Heart left ventricle (tissue), 16 donors: ENCODE data around the gene GALNTL6. TPM values are rescaled to one million over a fixed set of nuclear protein-coding genes. Genes with fewer than 3 reads are reported as not detected.

Source experiments
- ATAC-seq, 4 donors: fragments of 200-7000 bp; cut with Tn5 transposase; one replicate each; pipeline ENCODE4 v1.9.1; 2020 to 2022; ENCODE audit warnings: moderate library complexity in 4 of 4, mild to moderate bottlenecking in 3 of 4, moderate number of reproducible peaks in 1 of 4
- DNase-seq, 5 donors: peaks; one replicate each; pipeline ENCODE4 v3.0.0-alpha.2; 2020
- H3K27ac ChIP-seq, 12 donors: fragments of 200-600 bp; sonication (generic) in 4 of 12; one replicate each; pipeline versions ENCODE4 v1.5.0 to v1.8.0; 2016 to 2022; ENCODE audit warnings: mild to moderate bottlenecking in 2 of 12
- H3K27me3 ChIP-seq, 9 donors: fragments of 200-600 bp; sonication (generic) in 2 of 9; one replicate each; pipeline versions ENCODE4 v1.5.1 to v1.8.0; 2016 to 2022; ENCODE audit warnings: mild to moderate bottlenecking in 3 of 9
- H3K36me3 ChIP-seq, 9 donors: fragments of 200-600 bp; sonication (generic) in 2 of 9; one replicate each; pipeline versions ENCODE4 v1.5.0 to v1.8.0; 2018 to 2022; ENCODE audit warnings: mild to moderate bottlenecking in 2 of 9
- H3K4me1 ChIP-seq, 12 donors: fragments of 200-600 bp; sonication (generic) in 4 of 12; one replicate each; pipeline versions ENCODE4 v1.5.0 to v1.8.0; 2016 to 2022; ENCODE audit warnings: mild to moderate bottlenecking in 3 of 12
- H3K4me3 ChIP-seq, 12 donors: fragments of 200-600 bp; sonication (generic) in 4 of 12; one replicate each; pipeline versions ENCODE4 v1.5.0 to v1.8.0; 2017 to 2022; ENCODE audit warnings: mild to moderate bottlenecking in 9 of 12, moderate library complexity in 4 of 12
- H3K9me3 ChIP-seq, 12 donors: fragments of 200-600 bp; sonication (generic) in 4 of 12; one replicate each; pipeline versions ENCODE4 v1.5.0 to v1.8.0; 2016 to 2022; ENCODE audit warnings: mild to moderate bottlenecking in 1 of 12
- POLR2A ChIP-seq, 2 donors: fragments of 450-650 bp; IDR thresholded peaks; one replicate each; pipeline ENCODE4 v1.6.1; 2017; ENCODE audit warnings: antibody characterized with exemption in 2 of 2, mild to moderate bottlenecking in 2 of 2, moderate library complexity in 2 of 2
- WGBS, 4 donors: extraction: QIAGEN DNeasy Blood & Tissue Kit in 2 of 4; methylation state at CpG; one replicate each; pipeline versions ENCODE4 v1.1.5 to v1.1.7; 2013 to 2018; 5-methylcytosine and 5-hydroxymethylcytosine counted together
- intact Hi-C, 10 donors: fragments of 100-400 bp; cut with DNase I; formaldehyde crosslinking; loops; one replicate each; pipeline versions ENCODE4 v1.11.1 to v1.14.2; 2022
- polyA plus RNA-seq, 2 donors: library from polyadenylated mRNA; stranded (reverse); fragments of 200-250 nt; gene quantifications; one replicate each; pipeline ENCODE4 v1.2.3, GENCODE V29; 2013
- total RNA-seq, 9 donors: library from RNA; depleted of rRNA in 2 of 9; stranded (reverse); fragments of >200 nt in 2 of 9; fragmentation: NEBNext Ultra II Directional in 3 of 9; extraction: Animal tissue kit (Norgen Biotek cat#: 25700) in 3 of 9; gene quantifications; one replicate each; pipeline versions ENCODE4 v1.1.0 to v1.2.4, GENCODE V29; 2016 to 2023
- TF ChIP-seq, protein P1 (sequence below), 12 donors: fragments of 200-600 bp; sonication (generic) in 4 of 12; IDR thresholded peaks; one replicate each; pipeline versions ENCODE4 v1.5.0 to v1.8.0; 2018 to 2022; ENCODE audit warnings: antibody characterized with exemption in 12 of 12, mild to moderate bottlenecking in 5 of 12
- donor health status: ischemic (EF 13 %, LVEDD 7.1; RV severe dilation, severe dysfunction).
- donor health status: healthy with polysubstance abuse.
- donor health status: DM: no; HTN: yes; CAD: no.
- donor health status: DM: no; HTN: no; CAD: no.
- donor health status: ischemic (EF 25% LVEDD 6.9; RV normal size, moderate dysfunction).
- donor health status: ischemic (EF 25% LVEDD 5.7; RV mildly dilated, moderate dysfunction).
- donor health status: healthy.
- donor health status: DM: yes; HTN: yes; CAD: no.
- donor health status: ischemic (EF 35%, LVEDD 5.7; RV mildly dilated, moderate dysfunction).
- donor health status: nonischemic (EF 11% LVEDD 7.7; RV severe dilation, severe dysfunction).
- donor health status: DM: yes; HTN: yes; CAD: no.
- donor health status: PGD.
- donor health status: ischemic (EF 29% LVEDD 5.4; RV normal size, mild dysfunction).
- donor health status: nonischemic (EF 23%, LVEDD 6.1; RV moderate dilation, normal function).

The GALNTL6 gene
- total and polyA plus RNA-seq, 11 donors: 0.33 to 0.52 TPM; not detected in 9

DNA sequence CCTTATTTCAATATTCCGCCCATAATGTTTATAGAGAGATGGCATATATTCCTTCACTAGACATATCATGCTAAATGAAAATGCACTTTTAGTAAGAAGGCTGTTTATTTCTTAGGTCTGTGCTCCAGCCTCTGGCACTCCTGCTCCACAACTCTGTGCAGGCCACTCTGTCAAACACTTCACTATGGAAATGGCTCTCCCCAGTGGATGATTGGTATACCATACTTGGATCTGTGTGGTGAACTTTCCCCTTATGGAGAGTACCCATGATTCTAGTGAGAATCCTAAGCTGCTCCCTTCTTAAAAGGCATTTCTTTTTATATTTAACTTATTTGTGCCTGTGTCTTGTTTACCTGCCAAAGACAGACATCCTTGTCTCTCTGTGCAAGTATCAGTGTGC is 875.3 kb downstream of the GALNTL6 start:
- ATAC-seq (no peak), DNase-seq (no peak)
- Histone ChIP-seq H3K36me3 (no peaks in the 10 kb centered on the region), H3K27me3 (no peaks in the 10 kb centered on the region), H3K27ac (no peak overlapping the region), H3K4me1 (no peaks in the 10 kb centered on the region), H3K9me3 (peaks cover 0 to 19% (median 10%) of the 10 kb centered on the region in 12 donors), H3K4me3 (no peak overlapping the region)
- intact Hi-C loops: no loop called here
- WGBS, 4 donors: 88 to 98% (median 90%) methylated on average over 1 of the region's 1 CpG
- TF ChIP-seq, protein P1, sequence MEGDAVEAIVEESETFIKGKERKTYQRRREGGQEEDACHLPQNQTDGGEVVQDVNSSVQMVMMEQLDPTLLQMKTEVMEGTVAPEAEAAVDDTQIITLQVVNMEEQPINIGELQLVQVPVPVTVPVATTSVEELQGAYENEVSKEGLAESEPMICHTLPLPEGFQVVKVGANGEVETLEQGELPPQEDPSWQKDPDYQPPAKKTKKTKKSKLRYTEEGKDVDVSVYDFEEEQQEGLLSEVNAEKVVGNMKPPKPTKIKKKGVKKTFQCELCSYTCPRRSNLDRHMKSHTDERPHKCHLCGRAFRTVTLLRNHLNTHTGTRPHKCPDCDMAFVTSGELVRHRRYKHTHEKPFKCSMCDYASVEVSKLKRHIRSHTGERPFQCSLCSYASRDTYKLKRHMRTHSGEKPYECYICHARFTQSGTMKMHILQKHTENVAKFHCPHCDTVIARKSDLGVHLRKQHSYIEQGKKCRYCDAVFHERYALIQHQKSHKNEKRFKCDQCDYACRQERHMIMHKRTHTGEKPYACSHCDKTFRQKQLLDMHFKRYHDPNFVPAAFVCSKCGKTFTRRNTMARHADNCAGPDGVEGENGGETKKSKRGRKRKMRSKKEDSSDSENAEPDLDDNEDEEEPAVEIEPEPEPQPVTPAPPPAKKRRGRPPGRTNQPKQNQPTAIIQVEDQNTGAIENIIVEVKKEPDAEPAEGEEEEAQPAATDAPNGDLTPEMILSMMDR (IDR thresholded peaks at IDR 0.05): no peak
- no peak for TF ChIP-seq POLR2A (IDR thresholded peaks at IDR 0.05)

DNA sequence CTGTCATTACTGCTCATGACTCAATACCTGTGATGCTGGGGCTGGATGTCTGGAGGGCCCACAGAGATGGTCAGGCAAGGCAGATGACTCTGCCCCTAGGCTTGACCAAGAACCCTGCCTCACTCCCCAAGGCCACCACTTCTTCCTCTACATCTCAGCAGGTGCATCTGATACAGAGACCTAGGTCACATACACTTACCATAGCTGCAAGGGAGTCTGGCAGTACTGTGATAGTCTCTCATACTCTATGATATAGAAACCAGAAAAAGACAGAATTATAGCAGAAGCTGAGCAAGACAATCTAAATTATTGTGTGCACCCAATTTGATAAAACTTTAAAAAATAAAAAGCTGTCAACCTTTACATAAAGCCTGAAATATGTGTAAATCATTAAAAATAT is 878.3 kb downstream of the GALNTL6 start:
- no peaks in the 10 kb centered on the region for H3K36me3 ChIP-seq
- intact Hi-C loops: no loop called here
- no peaks in the 10 kb centered on the region for H3K4me1 ChIP-seq
- TF ChIP-seq POLR2A (IDR thresholded peaks at IDR 0.05): no peak
- TF ChIP-seq, protein P1 (IDR thresholded peaks at IDR 0.05): no peak
- no peak for DNase-seq
- no peaks in the 10 kb centered on the region for H3K27me3 ChIP-seq
- no peak overlapping the region for H3K27ac ChIP-seq
- H3K9me3 ChIP-seq: peaks cover 0 to 19% (median 10%) of the 10 kb centered on the region in 12 donors
- no peak overlapping the region for H3K4me3 ChIP-seq
- ATAC-seq: no peak

DNA sequence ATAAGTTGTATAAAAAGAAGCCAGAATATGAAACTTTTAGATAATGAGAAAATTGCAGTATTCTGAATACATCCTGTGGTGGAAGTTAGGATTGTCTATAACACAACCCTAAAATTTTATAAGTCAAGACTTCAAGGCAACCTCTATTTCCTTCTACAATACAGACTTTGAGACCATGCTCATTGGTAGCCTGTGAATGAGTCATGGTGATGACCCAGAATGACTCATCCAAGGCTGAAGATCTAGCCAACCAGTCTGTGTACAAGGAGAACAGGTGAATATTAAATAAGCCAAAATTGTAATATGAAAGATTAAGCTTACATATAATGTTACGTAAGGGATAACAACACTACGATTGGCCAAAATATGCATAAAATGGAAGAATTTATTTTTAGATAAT is 879.5 kb downstream of the GALNTL6 start:
- H3K27ac ChIP-seq: no peak overlapping the region
- intact Hi-C loops: no loop called here
- no peak overlapping the region for H3K4me3 ChIP-seq
- TF ChIP-seq, protein P1 (IDR thresholded peaks at IDR 0.05): no peak
- no peak for TF ChIP-seq POLR2A (IDR thresholded peaks at IDR 0.05)
- 47 to 78% (median 72%) methylated on average over 2 of the region's 2 CpGs for WGBS, 4 donors
- H3K27me3 ChIP-seq: no peaks in the 10 kb centered on the region
- no peak for DNase-seq
- peaks cover 0 to 19% (median 10%) of the 10 kb centered on the region in 12 donors for H3K9me3 ChIP-seq
- ATAC-seq: no peak
- no peaks in the 10 kb centered on the region for H3K36me3 ChIP-seq
- H3K4me1 ChIP-seq: no peaks in the 10 kb centered on the region

DNA sequence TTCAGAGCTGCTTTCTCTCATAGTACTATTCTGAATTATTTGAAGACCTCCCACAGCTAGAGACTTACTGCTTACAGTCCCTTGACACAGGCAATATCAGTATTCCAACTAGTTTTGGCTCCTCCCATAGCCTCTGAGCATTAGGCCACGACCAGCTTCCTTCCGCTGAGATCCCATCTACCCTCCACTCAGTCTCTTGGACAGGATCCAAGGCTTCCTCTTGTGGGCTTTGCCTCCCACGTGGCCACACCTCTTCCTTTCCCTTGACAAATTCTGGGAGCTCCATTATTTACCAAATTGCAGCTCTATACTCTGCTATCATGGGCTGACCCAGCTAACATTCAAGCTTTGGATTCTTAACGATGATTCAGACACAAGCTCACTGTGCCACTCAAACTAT is 885.1 kb downstream of the GALNTL6 start:
- WGBS, 4 donors: 25 to 36% (median 29%) methylated on average over 4 of the region's 4 CpGs
- Histone ChIP-seq H3K27ac (no peak overlapping the region), H3K36me3 (no peaks in the 10 kb centered on the region), H3K4me3 (no peak overlapping the region), H3K4me1 (no peaks in the 10 kb centered on the region), H3K9me3 (peaks cover 0 to 4% (median 0%) of the 10 kb centered on the region in 12 donors), H3K27me3 (no peaks in the 10 kb centered on the region)
- TF ChIP-seq POLR2A (IDR thresholded peaks at IDR 0.05): no peak
- TF ChIP-seq, protein P1 (IDR thresholded peaks at IDR 0.05): no peak
- ATAC-seq (no peak), DNase-seq (no peak)
- intact Hi-C loops: no loop called here
